Sigmoid colon (tissue), 4 donors: ENCODE measurements around the gene TFCP2.

Experiments used
- EP300 ChIP-seq, 4 donors: sonication (generic); formaldehyde crosslinking; IDR thresholded peaks; one replicate each; pipeline ENCODE4 v1.6.1; 2017; ENCODE audit warnings: antibody characterized with exemption in 4 of 4
- POLR2A ChIP-seq, 2 donors: fragments of 450-650 bp; IDR thresholded peaks; one replicate each; pipeline ENCODE4 v1.6.1; 2016; ENCODE audit warnings: antibody characterized with exemption in 2 of 2, mild to moderate bottlenecking in 2 of 2, moderate library complexity in 2 of 2
- POLR2AphosphoS5 ChIP-seq, 4 donors: sonication (generic); formaldehyde crosslinking; IDR thresholded peaks; one replicate each; pipeline ENCODE4 v1.6.1; 2017; ENCODE audit warnings: antibody characterized with exemption in 4 of 4
- TF ChIP-seq, protein P1 (sequence below), 4 experiments: fragments of 450-650 bp in 3 of 4; fragments of 200-600 bp in 1 of 4; IDR thresholded peaks; one replicate each; pipeline ENCODE4 v1.5.1; 2016 to 2019; ENCODE audit warnings: antibody characterized with exemption in 4 of 4, mild to moderate bottlenecking in 3 of 4, moderate library complexity in 2 of 4

DNA sequence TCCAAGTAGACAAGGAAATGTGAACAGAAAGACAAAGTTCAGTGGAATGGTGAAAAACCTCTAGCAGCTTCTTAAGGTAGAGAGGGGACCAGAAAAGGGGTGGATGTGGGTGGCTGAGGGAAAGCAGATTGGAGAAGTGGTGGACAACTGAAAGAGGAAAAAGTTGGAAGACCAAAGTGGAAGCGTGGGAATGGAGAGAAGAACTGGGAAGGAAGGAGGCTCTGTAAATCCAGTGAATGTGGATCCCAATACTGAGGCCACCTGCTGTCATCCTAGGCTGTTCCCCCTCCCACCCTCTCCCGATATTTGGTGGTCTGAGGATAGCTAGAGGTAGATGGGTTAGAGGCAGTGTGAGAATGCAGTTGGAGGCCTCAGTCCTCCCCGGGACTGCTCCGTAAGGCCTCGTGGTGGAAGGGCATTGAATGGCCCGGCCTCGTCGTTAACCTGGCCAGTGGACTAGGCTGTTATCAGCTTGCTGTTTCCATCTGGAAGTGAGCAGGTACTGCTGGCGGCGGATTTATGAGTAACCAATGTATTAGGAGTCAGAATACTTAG is 45.7 kb upstream of the TFCP2 start:
- TF ChIP-seq, protein P1, sequence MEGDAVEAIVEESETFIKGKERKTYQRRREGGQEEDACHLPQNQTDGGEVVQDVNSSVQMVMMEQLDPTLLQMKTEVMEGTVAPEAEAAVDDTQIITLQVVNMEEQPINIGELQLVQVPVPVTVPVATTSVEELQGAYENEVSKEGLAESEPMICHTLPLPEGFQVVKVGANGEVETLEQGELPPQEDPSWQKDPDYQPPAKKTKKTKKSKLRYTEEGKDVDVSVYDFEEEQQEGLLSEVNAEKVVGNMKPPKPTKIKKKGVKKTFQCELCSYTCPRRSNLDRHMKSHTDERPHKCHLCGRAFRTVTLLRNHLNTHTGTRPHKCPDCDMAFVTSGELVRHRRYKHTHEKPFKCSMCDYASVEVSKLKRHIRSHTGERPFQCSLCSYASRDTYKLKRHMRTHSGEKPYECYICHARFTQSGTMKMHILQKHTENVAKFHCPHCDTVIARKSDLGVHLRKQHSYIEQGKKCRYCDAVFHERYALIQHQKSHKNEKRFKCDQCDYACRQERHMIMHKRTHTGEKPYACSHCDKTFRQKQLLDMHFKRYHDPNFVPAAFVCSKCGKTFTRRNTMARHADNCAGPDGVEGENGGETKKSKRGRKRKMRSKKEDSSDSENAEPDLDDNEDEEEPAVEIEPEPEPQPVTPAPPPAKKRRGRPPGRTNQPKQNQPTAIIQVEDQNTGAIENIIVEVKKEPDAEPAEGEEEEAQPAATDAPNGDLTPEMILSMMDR (IDR thresholded peaks at IDR 0.05): peak in 1 of 4 experiments; percentile 5
- no peak for TF ChIP-seq POLR2AphosphoS5 (IDR thresholded peaks at IDR 0.05)
- TF ChIP-seq POLR2A (IDR thresholded peaks at IDR 0.05): no peak
- TF ChIP-seq EP300 (IDR thresholded peaks at IDR 0.05): no peak
